Hematopoietic multipotent progenitor cell treated with erythropoietin and hydrocortisone succinate and interleukin-3 and kit ligand, for 15 days (in vitro differentiated cells): ENCODE results near the gene ANKS1B.
"Not testable (repeated sequence)": the region's sequence is repeated elsewhere in the genome, so short reads cannot be mapped to it uniquely, and the experiment has no call there.

Experiments
- DNase-seq: peaks from one replicate; pipeline ENCODE4 v3.0.0-alpha.2; 2015; ENCODE audit warnings: low spot score

The ANKS1B gene

GRCh38 chr12:99265648-99266047 lies 719.1 kb downstream of the ANKS1B start:
- DNase-seq = no peak

GRCh38 chr12:99261256-99261655 lies 723.5 kb downstream of the ANKS1B start:
- no peak for DNase-seq

- DNase-seq = no peak
Observed at GRCh38 chr12:99260456-99260996, 724.2 kb downstream of the ANKS1B start.

GRCh38 chr12:99259040-99259934 lies 725.4 kb downstream of the ANKS1B start:
- no peak for DNase-seq

GRCh38 chr12:99257672-99258071 lies 727.1 kb downstream of the ANKS1B start:
- no peak for DNase-seq

GRCh38 chr12:99253068-99253467 lies 731.7 kb downstream of the ANKS1B start:
- DNase-seq = no peak

GRCh38 chr12:99250091-99250490 lies 734.6 kb downstream of the ANKS1B start:
- DNase-seq = no peak

- DNase-seq = no peak
Observed at GRCh38 chr12:99249543-99249942, 735.2 kb downstream of the ANKS1B start.

GRCh38 chr12:99237907-99238538 lies 746.7 kb downstream of the ANKS1B start:
- not testable (repeated sequence) for DNase-seq

GRCh38 chr12:99235381-99235780 lies 749.4 kb downstream of the ANKS1B start:
- no peak for DNase-seq

GRCh38 chr12:99234702-99235101 lies 750.0 kb downstream of the ANKS1B start:
- DNase-seq = no peak

- DNase-seq = no peak
Observed at GRCh38 chr12:99232324-99232723, 752.4 kb downstream of the ANKS1B start.

GRCh38 chr12:99231031-99231430 lies 753.7 kb downstream of the ANKS1B start:
- no peak for DNase-seq

GRCh38 chr12:99224237-99224636 lies 760.5 kb downstream of the ANKS1B start:
- no peak for DNase-seq

GRCh38 chr12:99223579-99223978 lies 761.2 kb downstream of the ANKS1B start:
- no peak for DNase-seq

GRCh38 chr12:99213047-99213446 lies 771.7 kb downstream of the ANKS1B start:
- no peak for DNase-seq

GRCh38 chr12:99212275-99212674 lies 772.5 kb downstream of the ANKS1B start:
- DNase-seq = no peak

GRCh38 chr12:99205111-99205510 lies 779.6 kb downstream of the ANKS1B start:
- no peak for DNase-seq

- no peak for DNase-seq
Observed at GRCh38 chr12:99201906-99202645, 782.7 kb downstream of the ANKS1B start.

GRCh38 chr12:99200711-99201384 lies 783.9 kb downstream of the ANKS1B start:
- no peak for DNase-seq

GRCh38 chr12:99195474-99195873 lies 789.3 kb downstream of the ANKS1B start:
- no peak for DNase-seq

- DNase-seq = no peak
Observed at GRCh38 chr12:99192489-99192888, 792.2 kb downstream of the ANKS1B start.
